Measurements from ENCODE around the gene EDNRA. TPM values are rescaled to one million over a fixed set of nuclear protein-coding genes. Genes with fewer than 3 reads are reported as not detected.

The EDNRA gene
- total RNA-seq, 1 experiment from 2014 or later = 0.31 TPM

DNA sequence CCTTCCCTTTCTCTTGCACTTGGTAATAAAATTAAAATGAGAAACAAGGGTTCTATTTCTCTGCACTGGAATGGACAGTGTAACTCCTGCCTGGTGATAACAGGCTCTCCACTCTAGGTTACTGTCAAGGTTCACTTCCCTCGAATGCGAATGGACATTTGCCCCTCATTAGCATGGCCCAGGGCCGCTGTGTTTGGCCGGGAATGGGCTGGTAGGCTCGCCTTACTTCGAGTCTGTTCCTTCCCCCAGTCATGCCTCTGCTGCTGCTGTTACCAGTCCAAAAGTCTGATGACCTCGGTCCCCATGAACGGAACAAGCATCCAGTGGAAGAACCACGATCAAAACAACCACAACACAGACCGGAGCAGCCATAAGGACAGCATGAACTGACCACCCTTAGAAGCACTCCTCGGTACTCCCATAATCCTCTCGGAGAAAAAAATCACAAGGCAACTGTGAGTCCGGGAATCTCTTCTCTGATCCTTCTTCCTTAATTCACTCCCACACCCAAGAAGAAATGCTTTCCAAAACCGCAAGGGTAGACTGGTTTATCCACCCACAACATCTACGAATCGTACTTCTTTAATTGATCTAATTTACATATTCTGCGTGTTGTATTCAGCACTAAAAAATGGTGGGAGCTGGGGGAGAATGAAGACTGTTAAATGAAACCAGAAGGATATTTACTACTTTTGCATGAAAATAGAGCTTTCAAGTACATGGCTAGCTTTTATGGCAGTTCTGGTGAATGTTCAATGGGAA, 61.5 kb downstream of the EDNRA start:
- DNase-seq (ENCODE audit: low spot score) = no peak

DNA sequence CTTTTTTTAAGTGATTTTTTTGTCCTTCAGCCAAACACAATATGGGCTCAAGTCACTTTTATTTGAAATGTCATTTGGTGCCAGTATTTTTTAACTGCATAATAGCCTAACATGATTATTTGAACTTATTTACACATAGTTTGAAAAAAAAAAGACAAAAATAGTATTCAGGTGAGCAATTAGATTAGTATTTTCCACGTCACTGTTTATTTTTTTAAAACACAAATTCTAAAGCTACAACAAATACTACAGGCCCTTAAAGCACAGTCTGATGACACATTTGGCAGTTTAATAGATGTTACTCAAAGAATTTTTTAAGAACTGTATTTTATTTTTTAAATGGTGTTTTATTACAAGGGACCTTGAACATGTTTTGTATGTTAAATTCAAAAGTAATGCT, 62.1 kb downstream of the EDNRA start:
- peak; percentile 13 for DNase-seq (ENCODE audit: low spot score)

DNA sequence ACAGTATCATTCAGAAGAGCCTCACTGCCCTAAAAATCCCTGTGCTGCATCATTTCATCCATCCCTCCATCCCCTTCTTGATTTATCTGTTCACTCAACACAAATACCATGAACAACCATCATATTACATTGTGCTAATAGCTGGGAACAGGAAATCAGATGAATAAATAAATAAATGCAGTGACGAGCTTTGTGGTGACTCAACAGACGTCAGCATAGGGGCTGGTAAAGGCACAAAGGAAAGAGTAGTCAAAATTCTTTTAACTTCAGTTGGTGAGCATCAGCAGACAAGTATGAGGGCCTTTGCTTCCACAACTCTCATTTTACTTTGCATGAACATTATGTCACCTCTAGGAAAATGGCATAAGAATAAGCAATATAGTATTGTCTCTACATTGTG, 65.5 kb downstream of the EDNRA start:
- DNase-seq (ENCODE audit: low spot score) = peak; percentile 77

DNA sequence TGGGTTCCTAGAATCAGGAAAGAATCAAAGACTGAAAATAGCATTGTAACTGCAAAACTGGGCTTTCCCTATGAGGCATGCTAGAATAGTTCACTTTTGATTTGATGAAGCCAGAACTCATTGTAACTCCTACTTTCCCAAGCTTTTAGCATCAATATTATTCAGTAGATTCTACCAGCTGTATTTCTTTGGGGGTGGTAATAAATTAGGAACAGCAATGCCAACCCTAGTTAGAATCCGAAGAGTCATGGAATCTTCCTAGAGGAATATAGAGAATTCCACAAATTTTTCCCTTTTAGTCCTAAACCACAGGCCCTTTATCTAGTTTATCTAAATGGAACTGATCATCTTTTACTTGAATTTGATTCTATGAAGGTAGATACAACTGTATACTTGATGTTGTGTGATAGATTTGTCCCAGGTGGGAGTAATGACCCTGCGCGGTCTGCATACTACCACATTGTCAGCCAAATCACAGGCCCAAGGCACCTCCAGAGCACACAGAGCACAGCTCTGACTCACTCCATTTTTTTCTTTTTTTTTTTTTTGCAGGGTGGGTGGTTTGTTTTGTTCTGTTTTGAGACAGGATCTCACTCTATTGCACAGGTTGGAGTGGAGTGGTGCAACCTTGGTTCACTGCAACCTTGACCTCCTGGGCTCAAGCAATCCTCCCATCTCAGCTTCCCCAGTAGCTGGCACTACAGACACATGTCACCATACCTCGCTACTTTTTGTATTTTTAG, 66.6 kb downstream of the EDNRA start:
- DNase-seq (ENCODE audit: low spot score) = peak; percentile 32

DNA sequence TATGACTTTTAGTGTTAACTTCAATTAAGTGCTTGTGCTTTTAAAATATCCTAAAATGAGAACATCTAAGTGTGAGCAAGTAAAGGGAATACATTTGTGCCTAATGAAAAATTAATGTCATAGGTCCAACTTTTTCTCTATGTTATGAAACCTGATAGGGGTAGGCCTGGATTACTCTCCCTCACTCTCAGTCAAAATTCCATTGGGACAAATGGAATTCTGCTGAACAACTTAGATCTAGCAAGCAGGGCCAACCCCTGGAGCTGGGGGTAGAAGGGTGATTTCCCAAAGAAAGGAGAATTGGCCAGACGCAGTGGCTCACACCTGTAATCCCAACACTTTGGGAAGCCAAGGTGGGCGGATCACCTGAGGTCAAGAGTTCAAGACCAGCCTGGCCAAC, 67.4 kb downstream of the EDNRA start:
- no peak for DNase-seq (ENCODE audit: low spot score)

DNA sequence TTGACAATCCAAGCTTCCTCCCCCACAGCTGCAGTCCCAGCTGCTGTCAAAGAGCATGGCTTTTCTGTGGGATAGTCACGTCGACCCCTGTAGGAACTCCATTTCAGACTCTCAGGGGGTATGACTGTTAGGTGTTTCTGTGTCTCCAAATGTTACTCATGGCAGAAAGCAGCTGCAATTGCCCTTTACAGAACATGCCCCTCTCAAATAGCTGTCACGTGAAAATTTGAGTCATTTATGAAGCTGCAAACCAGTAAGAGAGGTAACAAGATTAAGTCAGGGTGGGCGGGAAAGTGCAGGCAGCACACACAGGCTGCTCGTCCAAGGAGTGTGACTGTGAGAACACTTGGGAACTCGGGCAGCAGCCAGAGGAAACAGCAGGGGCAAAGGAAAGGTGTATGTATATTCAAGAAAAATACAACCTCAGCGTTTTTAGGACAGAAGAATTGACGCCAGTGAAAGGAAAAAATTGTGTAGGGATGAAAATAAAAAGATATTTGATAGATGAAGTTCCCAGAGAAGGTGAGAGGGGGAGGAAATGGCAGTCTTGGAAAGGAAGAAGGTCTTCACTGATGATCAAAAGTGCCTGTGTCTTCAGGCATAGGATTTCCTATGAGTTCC, 69.8 kb downstream of the EDNRA start:
- DNase-seq (ENCODE audit: low spot score) = peak; percentile 46

DNA sequence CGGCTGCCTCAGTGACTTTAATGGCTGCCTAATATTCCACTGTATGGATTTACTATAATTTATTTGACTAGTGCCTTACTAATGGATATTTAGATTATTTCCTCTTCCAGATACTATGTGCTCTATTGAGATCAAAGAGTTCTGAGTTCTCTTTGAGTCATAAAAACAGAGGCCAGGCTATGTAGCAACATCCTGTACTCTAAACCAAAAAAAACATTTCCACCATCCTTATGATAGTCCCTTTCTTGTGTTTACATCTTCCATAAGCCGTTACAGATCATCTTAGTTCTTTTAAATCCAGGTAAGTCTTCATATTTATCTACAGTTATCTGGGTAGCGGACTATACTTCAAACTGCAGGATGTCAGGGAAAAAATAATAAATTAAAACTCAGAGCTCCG, 79.7 kb downstream of the EDNRA start:
- DNase-seq (ENCODE audit: low spot score) = no peak

DNA sequence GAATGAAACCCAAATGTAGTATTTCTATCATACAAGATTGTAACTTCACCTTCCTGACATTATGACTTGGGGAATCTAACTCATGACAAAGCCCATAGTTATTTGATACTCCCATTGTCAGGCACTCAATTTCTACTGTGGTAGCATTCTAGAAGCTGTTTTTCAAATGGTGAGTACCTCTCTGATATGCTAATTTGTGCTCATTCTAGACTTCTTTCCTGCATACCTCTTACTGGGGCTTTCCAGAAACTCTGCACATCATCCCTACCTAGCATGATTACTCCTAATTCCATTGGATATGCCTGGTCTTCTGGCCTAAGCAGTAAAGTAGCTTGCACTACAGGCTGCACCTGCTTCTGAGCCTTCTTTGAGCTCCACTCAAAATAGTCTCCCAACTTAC, 85.9 kb downstream of the EDNRA start:
- no peak for DNase-seq (ENCODE audit: low spot score)

DNA sequence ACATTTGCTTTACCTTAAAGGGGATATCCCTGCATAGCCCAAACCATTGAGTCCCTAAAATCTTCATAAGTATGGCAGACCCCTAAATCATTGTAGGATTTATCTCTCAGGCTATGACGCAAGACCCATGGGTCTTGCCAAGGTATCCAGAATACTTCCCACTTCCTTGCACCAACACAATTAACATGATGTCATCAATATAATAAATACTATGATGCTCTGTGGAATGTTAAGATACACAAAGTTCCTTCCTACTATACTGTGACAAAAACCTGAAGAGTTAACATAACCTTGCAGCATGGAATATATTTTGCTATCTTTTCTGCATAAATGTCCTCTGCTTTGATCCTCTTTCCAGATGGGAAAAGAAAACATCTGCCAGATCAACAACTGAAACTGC, 86.4 kb downstream of the EDNRA start:
- no peak for DNase-seq (ENCODE audit: low spot score)

DNA sequence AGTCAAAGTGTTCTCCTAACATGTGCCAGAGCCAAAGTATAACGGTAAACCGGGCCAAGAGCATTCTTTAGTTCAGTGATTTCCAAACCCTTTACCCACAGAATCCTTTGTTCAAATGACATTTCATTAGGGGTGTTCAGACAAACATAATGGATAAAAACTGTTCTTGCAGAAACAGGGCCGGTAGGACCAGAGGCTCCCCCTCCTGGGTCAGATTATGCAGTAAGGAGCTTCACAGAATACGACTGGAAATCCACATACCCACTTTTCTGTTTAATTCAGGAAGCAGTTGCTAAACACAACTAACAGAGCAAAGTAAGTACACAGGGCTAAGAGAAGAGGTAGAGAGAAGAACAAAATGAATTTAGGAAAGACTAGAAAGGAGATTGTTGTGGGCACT, 89.7 kb downstream of the EDNRA start:
- DNase-seq (ENCODE audit: low spot score) = no peak

DNA sequence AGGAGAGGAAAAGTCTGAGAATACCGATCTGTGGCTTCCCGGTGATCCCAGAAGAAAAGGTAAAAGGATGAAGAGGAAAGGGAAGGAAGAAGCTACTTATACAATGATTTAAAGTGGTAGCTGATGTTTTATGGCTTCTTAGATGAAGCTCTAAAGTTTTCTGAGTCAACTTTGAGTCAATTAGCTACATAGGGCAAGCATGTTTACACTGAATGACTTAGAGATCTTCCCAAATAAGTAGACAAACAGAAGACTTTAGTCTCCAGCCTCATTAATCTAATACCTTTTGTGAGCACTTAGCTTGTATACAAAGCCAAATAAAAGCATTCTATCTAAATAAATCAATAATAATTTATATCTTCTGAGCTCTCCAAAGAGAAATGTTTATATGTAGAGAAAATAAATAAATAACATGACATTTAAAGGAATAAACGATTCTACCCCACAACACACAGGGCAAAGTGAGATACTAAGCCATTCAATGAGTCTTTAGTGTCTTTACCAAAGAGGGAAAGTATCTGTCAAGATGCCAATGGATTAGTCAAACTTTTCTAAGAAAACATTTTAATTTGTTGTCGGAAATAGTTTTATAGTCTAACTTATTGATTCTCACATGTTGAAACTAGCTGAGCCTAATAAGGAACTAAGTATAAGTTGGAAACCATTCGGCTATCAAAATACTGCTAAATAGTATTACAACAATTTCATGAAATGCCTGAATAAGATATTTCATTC, 90.3 kb downstream of the EDNRA start:
- no peak for DNase-seq (ENCODE audit: low spot score)

DNA sequence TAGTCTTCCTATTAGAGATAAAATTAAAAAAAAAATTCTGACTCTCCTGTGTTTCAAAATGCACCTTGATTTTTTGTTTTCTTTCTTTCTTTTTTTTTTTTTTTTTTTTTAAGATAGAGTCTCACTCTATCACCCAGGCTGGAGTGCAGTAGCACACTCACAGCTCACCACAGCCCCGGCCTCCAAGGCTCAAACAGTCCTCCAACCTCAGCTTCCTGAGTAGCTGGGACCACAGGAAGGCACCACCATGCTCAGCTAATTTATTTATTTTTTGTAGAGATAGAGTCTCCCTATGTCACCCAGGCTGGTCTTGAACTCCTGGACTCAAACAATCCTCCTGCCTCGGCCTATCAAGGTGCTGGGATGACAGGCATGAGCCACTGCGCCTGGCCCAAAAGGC, 95.2 kb downstream of the EDNRA start:
- no peak for DNase-seq (ENCODE audit: low spot score)

DNA sequence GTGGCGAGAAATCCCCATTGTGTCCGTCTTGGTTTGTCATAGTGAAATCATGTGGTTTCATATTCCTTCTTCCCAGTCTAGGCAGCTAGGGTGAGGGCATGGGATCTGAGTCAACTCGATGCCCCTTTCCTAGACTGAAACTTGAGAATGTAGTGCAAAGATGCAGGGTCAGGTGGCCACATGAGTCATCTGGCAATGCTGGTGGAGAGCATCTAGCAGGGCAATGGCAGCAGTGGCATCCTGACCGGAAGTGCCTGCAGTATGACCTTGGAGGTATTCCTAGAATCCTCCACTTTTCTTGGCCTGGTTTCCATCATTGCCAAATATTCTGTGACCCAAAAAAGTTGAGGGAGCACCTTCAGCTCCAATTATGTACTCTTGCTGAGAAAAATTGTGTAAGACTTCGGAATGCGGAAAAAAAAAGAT, 97.2 kb downstream of the EDNRA start:
- DNase-seq (ENCODE audit: low spot score) = peak; percentile 98

DNA sequence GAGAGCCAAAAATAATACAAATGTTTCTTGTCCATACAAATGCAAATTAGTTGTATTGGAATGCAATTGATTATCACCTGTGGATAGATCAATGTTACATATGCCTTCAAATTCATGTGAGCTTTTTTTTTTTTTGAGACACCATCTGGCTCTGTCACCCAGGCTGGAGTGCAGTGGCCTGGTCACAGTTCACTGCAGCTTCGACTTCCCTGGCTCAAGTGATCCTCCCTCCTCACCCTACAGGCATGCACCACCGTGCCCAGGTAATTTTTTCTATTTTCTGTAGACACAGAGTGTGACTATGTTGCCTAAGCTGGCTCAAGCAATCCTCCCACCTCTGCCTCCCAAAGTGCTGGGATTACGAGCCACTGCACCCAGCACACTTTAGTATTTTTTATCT, 97.7 kb downstream of the EDNRA start:
- no peak for DNase-seq (ENCODE audit: low spot score)

DNA sequence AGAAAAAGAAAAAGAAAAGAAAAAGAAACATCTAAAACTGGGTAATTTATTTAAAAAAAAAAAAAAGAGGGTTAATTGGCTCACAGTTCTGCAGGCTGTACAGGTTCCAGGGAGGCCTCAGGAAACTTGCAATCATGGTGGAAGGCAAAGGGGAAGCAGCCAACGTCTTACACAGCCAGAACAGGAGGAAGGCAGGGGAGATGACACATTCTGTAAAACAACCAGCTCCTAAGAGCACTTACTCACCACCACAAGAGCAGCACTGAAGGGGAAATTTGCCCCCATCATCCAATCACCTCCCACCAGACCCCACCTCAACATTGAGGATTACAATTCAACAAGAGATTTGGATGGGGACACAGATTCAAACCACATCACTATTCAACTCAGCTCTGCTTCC, 99.5 kb downstream of the EDNRA start:
- DNase-seq (ENCODE audit: low spot score) = no peak

DNA sequence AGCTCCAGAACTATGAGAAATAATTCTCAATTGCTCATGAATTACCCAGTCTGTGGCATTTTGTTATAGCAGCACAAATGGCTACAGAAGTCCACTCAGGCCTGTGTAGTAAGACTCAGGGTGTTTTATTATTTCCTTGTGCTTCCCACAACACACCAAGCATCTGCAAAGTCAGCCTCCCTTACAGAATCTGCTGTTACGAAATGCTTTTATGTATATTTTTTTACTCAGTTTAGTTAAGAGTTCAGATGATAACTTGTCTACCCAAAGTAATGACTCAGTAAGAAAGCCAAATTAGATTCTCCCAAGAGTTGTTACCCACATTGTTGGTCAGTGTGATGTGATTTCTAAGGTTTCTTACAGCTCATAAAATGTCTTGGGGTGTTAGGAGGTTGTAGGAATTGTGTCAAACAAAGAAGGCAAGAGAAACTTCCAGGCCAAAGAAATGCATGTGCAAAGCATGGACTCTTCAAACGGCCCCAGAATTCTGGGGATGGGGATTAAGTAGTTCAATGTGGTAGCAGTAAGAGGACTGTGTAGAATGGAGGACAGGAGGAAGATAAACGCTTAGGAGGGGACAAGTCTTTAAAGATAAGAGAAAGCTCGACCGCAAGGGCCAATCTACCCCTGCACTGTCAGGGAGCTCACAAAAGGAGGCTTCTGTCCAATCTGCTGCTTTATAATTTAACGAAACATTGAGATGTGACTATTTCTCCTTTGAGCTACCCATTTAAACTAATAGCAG, 100.9 kb downstream of the EDNRA start:
- no peak for DNase-seq (ENCODE audit: low spot score)

DNA sequence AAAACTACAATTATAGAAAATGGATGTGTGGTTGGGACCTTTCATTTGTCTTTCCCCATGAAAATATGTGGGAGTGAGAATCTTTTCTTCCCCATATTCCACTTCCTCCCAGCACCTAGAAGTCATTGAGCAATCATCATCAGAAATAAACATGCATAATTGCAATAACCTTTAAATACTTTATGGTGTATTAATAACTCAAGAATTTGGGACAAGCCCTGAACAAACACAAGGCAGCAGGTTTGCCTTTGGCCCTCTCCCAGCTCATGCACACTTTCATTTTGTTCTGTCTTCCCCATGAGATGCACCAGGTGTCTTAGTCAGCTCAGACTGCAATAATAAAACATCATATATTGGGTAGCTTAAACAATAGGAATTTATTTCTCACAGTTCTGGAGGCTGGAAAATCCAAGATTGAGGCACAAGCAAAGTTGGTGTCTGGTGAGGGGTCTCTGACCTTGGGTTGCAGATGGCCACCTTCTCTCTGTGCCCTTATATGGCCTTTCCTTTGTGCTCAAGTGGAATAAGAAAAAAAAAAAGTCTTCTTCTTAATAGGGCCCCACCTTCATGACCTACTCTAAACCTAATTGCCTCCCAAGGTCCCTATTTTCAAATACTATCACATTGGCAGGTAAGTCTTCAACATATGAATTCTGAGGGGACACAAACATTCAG, 101.6 kb downstream of the EDNRA start:
- DNase-seq (ENCODE audit: low spot score) = no peak

DNA sequence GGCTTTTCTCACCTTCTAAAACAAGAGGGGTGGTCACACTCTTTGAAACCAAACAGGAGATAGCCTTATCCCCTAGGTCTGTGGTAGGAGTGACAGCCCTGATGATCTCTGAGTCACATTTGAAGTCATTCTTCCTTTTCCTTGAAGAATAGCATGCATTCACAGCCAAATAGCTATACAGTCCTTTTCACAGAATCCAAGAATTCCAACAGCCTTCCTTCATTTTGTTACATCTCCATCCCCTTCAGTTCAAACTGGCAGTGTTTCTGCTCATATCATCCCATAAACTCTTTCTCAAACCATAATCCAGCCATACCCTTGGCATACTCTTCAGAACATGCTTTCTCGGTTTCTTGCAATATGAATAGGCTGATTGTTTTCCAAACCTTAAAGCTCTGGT, 103.0 kb downstream of the EDNRA start:
- DNase-seq (ENCODE audit: low spot score) = no peak

DNA sequence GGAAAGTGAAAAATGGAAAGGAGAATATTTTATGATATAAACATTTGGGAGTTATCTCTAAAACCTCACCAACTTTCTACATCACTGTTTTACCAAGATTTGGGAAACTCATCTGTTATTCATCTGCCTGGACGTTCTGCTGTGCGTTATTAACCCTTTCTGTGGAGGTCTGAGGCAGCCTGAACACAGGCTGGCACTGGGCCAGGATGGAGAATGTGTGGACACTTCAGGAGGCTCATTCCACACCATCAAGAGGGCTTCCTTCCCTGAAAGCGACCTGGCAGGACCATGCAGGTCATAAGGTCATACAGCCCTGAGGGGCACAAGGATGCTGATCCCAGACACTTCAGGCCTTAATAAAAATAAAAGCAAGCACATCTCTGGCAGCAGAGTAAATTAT, 105.1 kb downstream of the EDNRA start:
- DNase-seq (ENCODE audit: low spot score) = no peak

DNA sequence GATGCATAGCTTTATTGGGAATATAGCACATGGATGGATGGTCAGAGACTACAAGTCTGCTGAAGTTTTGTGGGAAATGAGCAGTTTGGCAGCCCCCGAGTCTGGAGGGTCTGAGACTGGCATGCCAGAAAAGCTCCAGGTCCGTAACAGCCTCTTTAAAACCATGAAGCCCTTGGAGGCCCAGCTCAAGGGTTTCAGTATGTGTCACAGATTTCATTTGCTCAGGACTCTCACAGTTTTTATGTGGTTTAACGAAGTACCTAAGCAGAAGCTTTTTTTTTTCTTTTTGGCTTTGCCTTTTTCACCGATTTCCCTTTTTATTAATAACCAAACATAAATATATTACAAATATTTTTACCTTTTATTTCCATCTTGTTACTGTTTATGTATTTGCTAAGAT, 105.7 kb downstream of the EDNRA start:
- DNase-seq (ENCODE audit: low spot score) = no peak

DNA sequence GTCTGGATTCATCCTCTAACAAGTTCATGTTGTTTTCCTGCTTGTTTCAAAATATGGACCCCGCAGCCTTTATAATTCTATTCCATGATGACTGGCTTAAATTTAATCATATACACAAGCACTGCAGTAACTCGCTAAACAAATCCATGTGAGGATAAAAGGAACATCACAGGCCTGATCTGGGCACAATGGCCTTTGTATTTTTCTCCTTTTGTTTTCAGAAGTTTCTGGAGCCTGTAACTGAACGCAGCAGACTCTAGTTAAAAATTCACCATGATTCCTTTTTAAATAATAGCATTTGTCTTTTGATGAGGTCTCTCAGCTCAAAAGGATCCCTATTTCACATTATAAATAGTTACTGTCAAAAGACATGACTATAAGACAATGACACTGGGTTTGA, 106.1 kb downstream of the EDNRA start:
- DNase-seq (ENCODE audit: low spot score) = no peak

Measured in A172 (cell line).